ENCODE measurements around the gene STAC.
A peak's percentile ranks its signal among the peaks of the same experiment; 100 is the strongest.
"Not testable (repeated sequence)": the region's sequence is repeated elsewhere in the genome, so short reads cannot be mapped to it uniquely, and the experiment has no call there.

The STAC gene

DNA sequence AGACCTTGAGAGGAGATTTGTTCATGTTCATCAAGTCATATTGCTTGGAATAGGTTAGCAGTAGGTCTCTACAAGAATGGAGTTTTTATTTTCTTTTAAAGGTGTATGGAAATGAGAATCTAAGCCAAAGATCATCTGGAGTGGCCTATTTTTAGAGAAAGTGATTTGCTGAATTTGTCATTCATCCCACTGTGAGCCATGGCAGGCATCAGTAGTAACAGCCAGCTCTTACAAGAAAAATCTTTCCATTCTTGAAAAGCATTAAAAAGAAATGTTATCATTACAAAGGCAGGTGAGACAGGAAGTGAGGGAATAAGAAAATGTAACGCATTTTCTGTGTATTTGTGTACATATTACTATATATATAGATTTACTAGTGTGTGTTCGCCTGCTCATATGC lies 29.6 kb downstream of the STAC start:
- H3K27ac ChIP-seq: no peak overlapping the region
- no peak for DNase-seq (ENCODE audit: low read depth, low spot score)

GRCh38 chr3:36411587-36411986 lies 31.3 kb downstream of the STAC start:
- H3K27ac ChIP-seq: no peak overlapping the region
- DNase-seq (ENCODE audit: low read depth, low spot score): no peak

- no peak for DNase-seq (ENCODE audit: low read depth, low spot score)
- peak overlapping the region; percentile 2 for H3K27ac ChIP-seq
These were observed 36.3 kb downstream of the STAC start for GRCh38 chr3:36416599-36416998.

DNA sequence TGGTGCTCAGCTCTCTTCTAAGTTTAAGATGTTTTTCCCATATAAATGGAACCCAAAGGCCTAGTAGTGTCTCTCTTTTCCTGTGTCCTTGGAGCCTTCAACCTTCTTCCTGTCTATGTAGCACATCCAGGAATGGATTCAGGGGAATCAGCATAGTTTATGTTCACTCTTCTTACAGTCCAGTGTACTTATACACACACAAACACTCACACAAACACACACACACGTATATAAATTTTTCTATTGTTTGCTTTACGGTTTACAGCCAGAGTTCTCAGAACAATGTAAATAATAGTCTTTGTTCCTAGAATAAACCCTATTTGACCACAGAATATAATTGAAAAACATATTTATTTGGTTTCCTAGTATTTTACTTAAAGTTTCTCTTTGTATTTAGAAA lies 36.9 kb downstream of the STAC start:
- no peak overlapping the region for H3K27ac ChIP-seq

DNA sequence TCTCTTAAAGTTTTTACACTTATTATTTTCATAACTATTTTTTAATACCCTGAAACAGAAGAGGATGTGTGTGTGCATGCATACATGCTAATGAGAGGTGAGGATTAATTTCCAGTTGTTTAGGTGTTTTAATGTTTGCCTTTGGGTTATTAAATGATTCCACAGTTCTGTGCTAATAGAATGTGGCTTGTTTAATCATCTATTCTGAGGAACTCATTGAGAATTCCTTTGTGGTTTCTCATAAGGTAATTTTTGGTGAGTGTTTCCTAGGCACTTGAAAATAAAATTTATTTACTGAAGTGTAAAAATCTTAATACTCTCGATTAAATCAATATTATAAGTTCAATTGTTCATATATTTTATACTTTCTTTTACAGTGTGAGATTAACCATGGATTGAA lies 38.0 kb downstream of the STAC start:
- H3K27ac ChIP-seq: no peak overlapping the region
- DNase-seq (ENCODE audit: low read depth, low spot score): no peak

More for the DNA sequence above, 36.9 kb downstream of the STAC start:
- no peak for DNase-seq (ENCODE audit: low read depth, low spot score)

GRCh38 chr3:36428445-36428844 lies 48.1 kb downstream of the STAC start:
- H3K27ac ChIP-seq: no peak overlapping the region
- DNase-seq (ENCODE audit: low read depth, low spot score): no peak

- no peak for DNase-seq (ENCODE audit: low read depth, low spot score)
- H3K27ac ChIP-seq: no peak overlapping the region
These were observed 49.7 kb downstream of the STAC start for GRCh38 chr3:36429986-36430485.

GRCh38 chr3:36433511-36433910 lies 53.2 kb downstream of the STAC start:
- H3K27ac ChIP-seq: no peak overlapping the region
- DNase-seq (ENCODE audit: low read depth, low spot score): no peak

- no peak for DNase-seq (ENCODE audit: low read depth, low spot score)
- no peak overlapping the region for H3K27ac ChIP-seq
These were observed 54.6 kb downstream of the STAC start for GRCh38 chr3:36434687-36435426.

DNA sequence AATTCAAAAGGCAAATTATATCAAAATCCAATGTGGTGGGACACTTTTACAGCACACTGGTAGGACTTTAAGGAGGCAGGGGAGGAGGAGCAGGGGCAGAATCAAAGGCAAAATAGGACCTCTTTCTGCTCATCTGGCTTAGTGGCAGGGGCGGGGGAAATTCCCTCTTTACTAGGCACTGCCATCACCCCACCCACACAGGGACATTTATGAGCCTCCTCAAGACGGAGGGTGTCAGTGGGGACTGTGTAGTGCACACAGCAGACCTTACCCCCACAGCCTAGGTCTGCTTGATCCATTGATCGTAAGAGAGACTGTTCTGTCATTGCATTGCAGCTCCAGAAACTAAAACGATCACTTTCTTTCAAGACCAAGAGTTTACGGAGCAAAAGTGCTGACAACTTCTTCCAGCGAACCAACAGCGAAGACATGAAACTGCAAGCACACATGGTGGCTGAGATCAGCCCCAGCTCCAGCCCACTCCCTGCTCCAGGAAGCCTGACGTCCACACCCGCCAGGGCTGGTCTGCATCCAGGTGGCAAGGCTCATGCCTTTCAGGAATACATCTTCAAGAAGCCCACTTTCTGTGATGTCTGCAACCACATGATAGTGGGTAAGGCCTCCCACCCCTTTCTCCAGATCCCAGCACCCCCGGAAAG lies 62.9 kb downstream of the STAC start:
- H3K27ac ChIP-seq: no peak overlapping the region
- DNase-seq (ENCODE audit: low read depth, low spot score): no peak

DNA sequence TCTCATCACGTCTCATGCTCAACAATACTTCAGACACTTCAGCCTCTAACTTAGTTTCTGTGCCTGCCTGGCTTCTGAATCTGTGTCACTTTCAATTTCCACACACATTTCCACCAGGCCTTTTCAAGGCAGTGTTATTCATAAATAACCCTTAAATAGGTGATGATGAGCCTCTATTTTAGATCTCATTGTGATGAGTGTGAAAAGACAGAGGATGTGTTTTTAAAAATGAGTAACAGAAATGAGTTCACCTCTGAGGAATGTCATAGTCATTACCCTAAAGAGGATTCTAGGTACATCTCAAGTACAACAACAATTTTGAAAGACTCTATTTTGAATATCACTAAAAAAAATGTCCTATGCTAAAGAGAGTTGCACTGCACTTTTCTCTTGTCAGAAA lies 64.6 kb downstream of the STAC start:
- no peak for DNase-seq (ENCODE audit: low read depth, low spot score)
- H3K27ac ChIP-seq: no peak overlapping the region

DNA sequence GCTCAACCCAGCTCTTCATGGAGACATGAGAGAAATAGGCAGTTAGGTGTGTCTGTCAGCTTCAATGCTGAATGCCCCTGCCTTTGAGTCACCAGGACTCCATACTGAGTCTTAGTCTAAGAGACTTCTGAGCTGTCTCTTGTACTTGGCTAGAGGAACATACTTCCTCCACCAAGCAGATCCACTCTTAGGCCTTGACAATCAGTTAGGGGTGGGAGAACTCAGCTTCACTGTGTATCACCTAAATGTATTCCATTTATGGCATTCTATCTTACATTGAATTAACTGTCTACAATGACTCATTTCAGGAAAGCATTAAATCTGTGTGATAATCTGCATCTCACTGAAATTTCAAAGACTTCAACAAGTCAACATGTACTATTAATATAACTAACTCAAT lies 66.0 kb downstream of the STAC start:
- no peak for DNase-seq (ENCODE audit: low read depth, low spot score)
- H3K27ac ChIP-seq: no peak overlapping the region

DNA sequence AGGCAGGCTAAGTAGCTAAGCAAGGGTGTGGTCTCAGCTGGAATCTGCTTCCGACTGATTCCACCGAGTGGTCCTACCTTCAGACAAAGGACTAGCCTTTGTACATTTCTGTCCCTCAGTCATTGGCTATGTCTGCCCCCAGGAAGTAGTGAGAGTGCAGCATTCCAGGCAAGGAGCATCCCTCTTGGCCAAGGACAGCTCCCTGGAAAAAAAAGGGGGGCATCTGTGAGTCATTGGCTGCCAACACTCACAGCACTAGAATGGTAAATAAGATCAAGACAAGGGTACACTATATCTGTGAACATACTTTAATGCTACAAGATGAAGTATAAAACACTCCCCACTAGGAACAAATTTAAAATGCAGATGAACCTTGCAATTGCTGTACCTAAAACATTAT lies 66.8 kb downstream of the STAC start:
- DNase-seq (ENCODE audit: low read depth, low spot score): no peak

GRCh38 chr3:36451816-36452215 lies 71.5 kb downstream of the STAC start:
- DNase-seq (ENCODE audit: low read depth, low spot score): no peak

More for the DNA sequence above, 66.8 kb downstream of the STAC start:
- H3K27ac ChIP-seq: no peak overlapping the region

DNA sequence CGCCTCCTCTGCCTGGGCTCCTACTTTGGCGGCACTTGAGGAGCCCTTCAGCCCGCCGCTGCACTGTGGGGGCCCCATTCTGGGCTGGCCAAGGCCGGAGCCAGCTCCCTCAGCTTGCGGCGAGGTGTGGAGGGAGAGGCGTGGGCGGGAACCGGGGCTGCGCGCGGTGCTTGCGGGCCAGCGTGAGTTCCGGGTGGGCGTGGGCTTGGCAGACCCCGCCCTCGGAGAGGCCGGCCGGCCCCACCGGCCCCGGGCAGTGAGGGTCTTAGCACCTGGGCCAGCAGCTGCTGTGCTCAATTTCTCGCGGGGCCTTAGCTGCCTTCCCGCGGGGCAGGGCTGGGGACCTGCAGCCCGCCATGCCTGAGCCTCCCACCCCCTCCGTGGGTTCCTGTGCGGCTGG lies 72.9 kb downstream of the STAC start:
- H3K27ac ChIP-seq; DNase-seq (ENCODE audit: low read depth, low spot score): not testable (repeated sequence)

More at GRCh38 chr3:36451816-36452215, 71.5 kb downstream of the STAC start:
- H3K27ac ChIP-seq: no peak overlapping the region

DNA sequence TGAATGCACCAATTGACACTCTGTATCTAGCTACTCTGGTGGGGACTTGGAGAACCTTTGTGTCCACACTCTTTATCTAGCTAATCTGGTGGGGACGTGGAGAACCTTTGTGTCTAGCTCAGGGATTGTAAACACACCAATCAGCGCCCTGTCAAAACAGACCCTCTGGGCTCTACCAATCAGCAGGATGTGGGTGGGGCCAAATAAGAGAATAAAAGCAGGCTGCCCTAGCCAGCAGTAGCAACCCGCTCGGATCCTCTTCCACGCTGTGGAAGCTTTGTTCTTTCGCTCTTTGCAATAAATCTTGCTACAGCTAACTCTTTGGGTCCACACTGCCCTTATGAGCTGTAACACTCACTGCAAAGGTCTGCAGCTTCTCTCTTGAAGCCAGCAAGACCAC lies 73.6 kb downstream of the STAC start:
- not testable (repeated sequence) for DNase-seq (ENCODE audit: low read depth, low spot score)

DNA sequence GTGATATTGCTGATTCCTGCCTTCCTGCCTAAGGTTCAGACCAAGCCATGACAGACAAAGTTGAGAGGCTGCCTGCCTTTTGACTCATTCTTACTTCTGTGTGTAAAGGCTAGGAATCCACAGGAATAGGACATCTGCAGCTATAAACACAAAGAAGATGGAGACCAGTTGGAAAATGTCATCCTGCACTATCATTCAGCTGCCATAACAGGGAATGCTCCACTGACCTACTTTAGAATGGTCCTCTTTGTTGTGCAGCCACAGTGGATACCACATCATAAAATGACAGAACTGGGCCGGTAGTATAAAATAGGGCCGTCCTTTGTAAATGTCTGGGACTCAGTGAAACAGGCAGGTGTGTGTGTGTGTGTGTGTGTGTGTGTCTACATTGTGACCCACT lies 75.1 kb downstream of the STAC start:
- H3K27ac ChIP-seq: no peak overlapping the region
- no peak for DNase-seq (ENCODE audit: low read depth, low spot score)

More for the DNA sequence above, 73.6 kb downstream of the STAC start:
- not testable (repeated sequence) for H3K27ac ChIP-seq

DNA sequence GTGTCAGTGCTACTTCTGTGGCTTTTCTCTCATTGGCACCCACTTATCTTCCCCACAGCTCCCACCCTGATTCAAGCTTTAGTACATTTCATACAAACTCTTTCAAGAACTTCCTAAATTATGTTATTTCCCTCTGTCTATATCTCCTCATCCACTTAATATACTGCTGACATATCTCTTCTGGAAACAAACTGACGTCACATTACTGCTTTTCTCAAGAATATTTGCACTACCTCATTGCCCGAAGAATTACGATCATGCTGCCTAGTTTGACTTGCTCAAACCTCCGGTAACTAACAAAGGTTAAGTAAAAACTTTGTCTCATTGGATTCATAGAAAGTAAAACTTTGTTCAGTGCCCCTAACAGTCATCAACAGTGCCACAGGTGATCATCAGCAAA lies 76.5 kb downstream of the STAC start:
- no peak overlapping the region for H3K27ac ChIP-seq
- DNase-seq (ENCODE audit: low read depth, low spot score): no peak

DNA sequence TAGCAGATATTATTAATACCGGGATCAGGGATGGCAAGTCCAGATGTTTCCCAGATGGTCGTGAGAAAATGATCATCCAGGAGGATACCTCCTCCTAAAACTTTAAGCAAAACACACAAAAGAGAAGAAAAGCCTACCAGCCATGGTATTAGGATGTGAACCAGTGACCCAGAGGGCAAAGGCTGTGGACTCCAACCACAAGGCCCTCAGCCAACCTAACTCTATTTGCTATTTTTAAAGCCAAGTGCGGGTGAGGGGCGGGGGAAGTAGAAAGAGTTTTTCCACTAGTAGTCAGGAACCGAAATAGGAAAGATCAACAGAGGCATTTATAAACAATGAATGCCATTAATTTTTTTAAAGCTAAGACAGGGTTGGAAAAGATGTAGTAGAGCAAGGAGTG lies 77.4 kb downstream of the STAC start:
- H3K27ac ChIP-seq: no peak overlapping the region
- DNase-seq (ENCODE audit: low read depth, low spot score): no peak

DNA sequence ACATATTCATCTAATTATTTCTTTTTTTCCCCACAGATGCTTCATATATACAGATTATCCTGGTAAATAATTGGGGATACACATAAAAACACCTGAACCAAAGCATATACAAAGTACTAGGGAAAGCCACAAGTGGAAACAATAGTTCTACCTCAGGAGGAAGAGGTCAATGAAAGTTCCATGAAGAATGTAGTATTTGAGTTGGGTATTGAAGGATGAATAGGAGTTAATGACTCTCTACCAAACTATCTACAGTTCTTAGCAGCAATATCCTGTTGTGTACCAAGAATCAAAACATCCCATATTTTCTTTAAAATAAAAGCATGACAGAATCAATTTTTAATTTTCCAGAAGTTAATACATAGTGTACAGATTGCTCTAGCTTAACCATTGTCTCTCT lies 78.9 kb downstream of the STAC start:
- no peak overlapping the region for H3K27ac ChIP-seq
- DNase-seq (ENCODE audit: low read depth, low spot score): no peak

DNA sequence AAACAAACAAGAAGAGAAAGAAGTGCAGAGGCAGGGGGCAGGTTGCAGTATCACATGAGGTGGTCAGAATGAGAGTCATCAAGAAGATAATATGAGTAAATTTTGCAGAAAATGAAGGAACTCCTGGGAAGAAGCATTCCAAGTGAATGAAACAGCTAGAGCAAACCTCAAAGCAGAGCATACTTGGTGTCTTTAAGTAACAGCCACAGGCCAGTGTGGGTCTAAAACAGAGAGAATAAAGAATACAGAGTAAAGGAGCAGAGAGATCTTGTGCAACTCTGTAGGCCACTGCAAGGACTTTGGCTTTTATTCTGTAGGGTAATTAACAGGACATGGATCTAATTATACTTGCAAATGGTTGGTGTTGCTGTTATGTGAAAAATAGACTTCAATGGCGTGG lies 81.3 kb downstream of the STAC start:
- no peak for DNase-seq (ENCODE audit: low read depth, low spot score)
- no peak overlapping the region for H3K27ac ChIP-seq

- H3K27ac ChIP-seq; DNase-seq (ENCODE audit: low read depth, low spot score): not testable (repeated sequence)
These were observed 91.7 kb downstream of the STAC start for GRCh38 chr3:36472045-36472444.
